RWPE2 (cell line): ENCODE data around the gene SPATA31D3.
"Not testable (repeated sequence)": the region's sequence is repeated elsewhere in the genome, so short reads cannot be mapped to it uniquely, and the experiment has no call there.

Experiments
- ATAC-seq: fragments of 200-7000 bp; cut with Tn5 transposase; 3 replicates; pipeline ENCODE4 v1.9.1; 2021; ENCODE audit warnings: low read depth
- DNase-seq: peaks from one replicate; pipeline ENCODE4 v3.0.0-alpha.2; 2020; ENCODE audit warnings: low spot score
- H3K27ac ChIP-seq: fragments of 450-650 bp; 2 replicates; pipeline ENCODE4 v1.5.1; 2017; ENCODE audit warnings: mild to moderate bottlenecking; ENCODE audit not compliant: poor library complexity, severe bottlenecking
- H3K27me3 ChIP-seq: fragments of 250-450 bp; sonication (Bioruptor Pico); 2 replicates; pipeline ENCODE4 v1.5.1; 2021; ENCODE audit warnings: mild to moderate bottlenecking, moderate library complexity; ENCODE audit not compliant: insufficient read depth, poor library complexity, severe bottlenecking
- H3K36me3 ChIP-seq: fragments of 250-450 bp; sonication (Bioruptor Pico); 2 replicates; pipeline ENCODE4 v1.5.1; 2020; ENCODE audit warnings: low read depth, mild to moderate bottlenecking, moderate library complexity
- H3K4me1 ChIP-seq: fragments of 250-450 bp; sonication (Bioruptor Pico); 2 replicates; pipeline ENCODE4 v1.5.1; 2021; ENCODE audit warnings: mild to moderate bottlenecking, moderate library complexity; ENCODE audit not compliant: insufficient read depth, poor library complexity, severe bottlenecking
- H3K4me3 ChIP-seq: fragments of 250-450 bp; sonication (Bioruptor Pico); 2 replicates; pipeline ENCODE4 v1.5.1; 2021; ENCODE audit warnings: mild to moderate bottlenecking, moderate library complexity; ENCODE audit not compliant: severe bottlenecking
- H3K9me3 ChIP-seq: fragments of 250-450 bp; sonication (Bioruptor Pico); 2 replicates; pipeline ENCODE4 v1.5.1; 2021; ENCODE audit warnings: mild to moderate bottlenecking, moderate library complexity; ENCODE audit not compliant: severe bottlenecking
- CTCF ChIP-seq: fragments of 450-650 bp; IDR thresholded peaks from one replicate; pipeline ENCODE4 v1.5.1; 2017; ENCODE audit warnings: mild to moderate bottlenecking, moderate library complexity; ENCODE audit not compliant: poor library complexity, severe bottlenecking

Gene SPATA31D3

GRCh38 chr9:81943393-81943792 is at the start of gene SPATA31D3:
SPATA31D3 (plus strand) TSS chr9:81943500; CDS start chr9:81943586, 86 bp downstream.
- not testable (repeated sequence) for H3K36me3 ChIP-seq, H3K4me3 ChIP-seq, ATAC-seq, H3K27ac ChIP-seq, H3K27me3 ChIP-seq, DNase-seq, H3K9me3 ChIP-seq, H3K4me1 ChIP-seq

GRCh38 chr9:81893929-81894328 is 49.4 kb upstream of the SPATA31D3 start:
- H3K36me3 ChIP-seq: no peaks in the 10 kb centered on the region
- H3K4me3 ChIP-seq: no peak overlapping the region
- H3K4me1 ChIP-seq: no peaks in the 10 kb centered on the region
- no peak for DNase-seq
- no peak for ATAC-seq
- no peaks in the 10 kb centered on the region for H3K27me3 ChIP-seq
- H3K9me3 ChIP-seq: no peaks in the 10 kb centered on the region
- H3K27ac ChIP-seq: no peak overlapping the region
- TF ChIP-seq CTCF: no peak

GRCh38 chr9:81894891-81895290 is 48.4 kb upstream of the SPATA31D3 start:
- Histone ChIP-seq H3K27me3 (no peaks in the 10 kb centered on the region), H3K9me3 (no peaks in the 10 kb centered on the region)
- no peak for TF ChIP-seq CTCF

GRCh38 chr9:81896070-81896469 is 47.2 kb upstream of the SPATA31D3 start:
- Histone ChIP-seq H3K4me1 (no peaks in the 10 kb centered on the region), H3K36me3 (no peaks in the 10 kb centered on the region), H3K27me3 (no peaks in the 10 kb centered on the region), H3K9me3 (no peaks in the 10 kb centered on the region), H3K4me3 (no peak overlapping the region), H3K27ac (no peak overlapping the region)
- no peak for TF ChIP-seq CTCF
- DNase-seq: no peak
- no peak for ATAC-seq

More at GRCh38 chr9:81894891-81895290, 48.4 kb upstream of the SPATA31D3 start:
- Histone ChIP-seq H3K4me3 (no peak overlapping the region), H3K27ac (no peak overlapping the region), H3K4me1 (no peaks in the 10 kb centered on the region), H3K36me3 (no peaks in the 10 kb centered on the region)
- ATAC-seq (no peak), DNase-seq (no peak)

- ATAC-seq (no peak), DNase-seq (no peak)
- Histone ChIP-seq H3K4me3 (no peak overlapping the region), H3K27ac (no peak overlapping the region), H3K27me3 (no peaks in the 10 kb centered on the region), H3K9me3 (no peaks in the 10 kb centered on the region), H3K4me1 (peaks cover 8% of the 10 kb centered on the region), H3K36me3 (no peaks in the 10 kb centered on the region)
- no peak for TF ChIP-seq CTCF
These were observed 44.4 kb upstream of the SPATA31D3 start for GRCh38 chr9:81898851-81899250.
